ENCODE data around the gene NDUFS2. TPM values are rescaled to one million over a fixed set of nuclear protein-coding genes. Genes with fewer than 3 reads are reported as not detected.
A peak's percentile ranks its signal among the peaks of the same experiment; 100 is the strongest.

Gene NDUFS2
- total and polyA plus RNA-seq, 10 of the 15 experiments (the other 5 are each of a cell fraction or from before 2014, with no cell fraction given): 66.5 to 215 (median 148) TPM

GRCh38 chr1:161159087-161159912 lies 42.9 kb upstream of the NDUFS2 start, which contains the start of gene USP21 (continued):
- TF ChIP-seq HSF1 (IDR thresholded peaks at IDR 0.05; ENCODE audit: low read depth, low read length) (no peak), RELA (IDR thresholded peaks at IDR 0.05; ENCODE audit: borderline replicate concordance, partially characterized antibody) (peak; percentile 57), RB1 (IDR thresholded peaks at IDR 0.05; ENCODE audit: borderline replicate concordance) (no peak; the same call in 1 of the 2 replicates), CBX5 (IDR thresholded peaks at IDR 0.05; ENCODE audit: low read depth) (no peak), MTA2 (IDR thresholded peaks at IDR 0.05; ENCODE audit: low read depth) (no peak), MTA3 (IDR thresholded peaks at IDR 0.05; ENCODE audit: borderline replicate concordance, low read length) (0 out of 2 replicates have a peak, but pooled peaks have one; percentile 34), IRF3 (IDR thresholded peaks at IDR 0.05) (no peak), NKRF (conservative IDR thresholded peaks at IDR 0.05) (no peak), TCF3 (IDR thresholded peaks at IDR 0.05; ENCODE audit: borderline replicate concordance, insufficient read depth, low read depth, low read length) (no peak), BACH1 (IDR thresholded peaks at IDR 0.05; ENCODE audit: borderline replicate concordance) (no peak; the same call in 1 of the 2 replicates)
- TF ChIP-seq, protein P1, sequence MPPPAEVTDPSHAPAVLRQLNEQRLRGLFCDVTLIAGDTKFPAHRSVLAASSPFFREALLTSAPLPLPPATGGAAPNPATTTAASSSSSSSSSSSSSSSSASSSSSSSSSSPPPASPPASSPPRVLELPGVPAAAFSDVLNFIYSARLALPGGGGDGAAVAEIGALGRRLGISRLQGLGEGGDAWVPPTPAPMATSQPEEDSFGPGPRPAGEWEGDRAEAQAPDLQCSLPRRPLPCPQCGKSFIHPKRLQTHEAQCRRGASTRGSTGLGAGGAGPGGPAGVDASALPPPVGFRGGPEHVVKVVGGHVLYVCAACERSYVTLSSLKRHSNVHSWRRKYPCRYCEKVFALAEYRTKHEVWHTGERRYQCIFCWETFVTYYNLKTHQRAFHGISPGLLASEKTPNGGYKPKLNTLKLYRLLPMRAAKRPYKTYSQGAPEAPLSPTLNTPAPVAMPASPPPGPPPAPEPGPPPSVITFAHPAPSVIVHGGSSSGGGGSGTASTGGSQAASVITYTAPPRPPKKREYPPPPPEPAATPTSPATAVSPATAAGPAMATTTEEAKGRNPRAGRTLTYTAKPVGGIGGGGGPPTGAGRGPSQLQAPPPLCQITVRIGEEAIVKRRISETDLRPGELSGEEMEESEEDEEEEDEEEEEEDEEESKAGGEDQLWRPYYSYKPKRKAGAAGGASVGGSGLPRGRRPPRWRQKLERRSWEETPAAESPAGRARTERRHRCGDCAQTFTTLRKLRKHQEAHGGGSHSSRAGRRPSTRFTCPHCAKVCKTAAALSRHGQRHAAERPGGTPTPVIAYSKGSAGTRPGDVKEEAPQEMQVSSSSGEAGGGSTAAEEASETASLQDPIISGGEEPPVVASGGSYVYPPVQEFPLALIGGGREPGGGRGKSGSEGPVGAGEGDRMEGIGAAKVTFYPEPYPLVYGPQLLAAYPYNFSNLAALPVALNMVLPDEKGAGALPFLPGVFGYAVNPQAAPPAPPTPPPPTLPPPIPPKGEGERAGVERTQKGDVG (CRISPR knock-in tag; IDR thresholded peaks at IDR 0.05): no peak
